Osteoblast (primary cell): Measurements from ENCODE around the gene PLXNB1. TPM values are rescaled to one million over a fixed set of nuclear protein-coding genes. Genes with fewer than 3 reads are reported as not detected.
"Not testable (repeated sequence)": the region's sequence is repeated elsewhere in the genome, so short reads cannot be mapped to it uniquely, and the experiment has no call there.

ENCODE experiments used
- DNase-seq: peaks from one replicate; pipeline ENCODE4 v3.0.0; 2011; ENCODE audit warnings: low spot score, mixed read lengths; ENCODE audit not compliant: insufficient read length; ENCODE audit errors: missing footprints
- H2AFZ ChIP-seq: 2 replicates; pipeline ENCODE4 v1.6.0; 2011; ENCODE audit warnings: mild to moderate bottlenecking, low read length
- H3K27ac ChIP-seq: 2 replicates; pipeline ENCODE4 v1.5.1; 2011; ENCODE audit warnings: mild to moderate bottlenecking, low read depth, low read length, moderate library complexity
- H3K27me3 ChIP-seq: 2 replicates; pipeline ENCODE4 v1.6.0; 2012; ENCODE audit warnings: mild to moderate bottlenecking, control low read depth, inconsistent platforms, low read length, moderate library complexity; ENCODE audit not compliant: insufficient read depth
- H3K36me3 ChIP-seq: 2 replicates; pipeline ENCODE4 v1.5.1; 2011; ENCODE audit warnings: mild to moderate bottlenecking, low read length, control low read depth, moderate library complexity; ENCODE audit not compliant: insufficient read depth
- H3K4me1 ChIP-seq: 2 replicates; pipeline ENCODE4 v1.5.1; 2011; ENCODE audit warnings: mild to moderate bottlenecking, low read length, control low read depth, moderate library complexity; ENCODE audit not compliant: insufficient read depth
- H3K4me2 ChIP-seq: 2 replicates; pipeline ENCODE4 v1.6.0; 2011; ENCODE audit warnings: mild to moderate bottlenecking, low read length; ENCODE audit not compliant: insufficient read depth
- H3K4me3 ChIP-seq: fragments of 200-600 bp; sonication (generic); 3 replicates; pipeline ENCODE4 v1.5.1; 2012; ENCODE audit warnings: mild to moderate bottlenecking, low read length, inconsistent platforms; ENCODE audit not compliant: insufficient read depth
- H3K79me2 ChIP-seq: 2 replicates; pipeline ENCODE4 v1.6.0; 2012; ENCODE audit warnings: mild to moderate bottlenecking, low read length, control low read depth, inconsistent platforms; ENCODE audit not compliant: insufficient read depth
- H3K9me3 ChIP-seq: 2 replicates; pipeline ENCODE4 v1.5.1; 2011; ENCODE audit warnings: low read depth, low read length, control low read depth
- H4K20me1 ChIP-seq: 2 replicates; pipeline ENCODE4 v1.6.0; 2012; ENCODE audit warnings: mild to moderate bottlenecking, low read length, control low read depth; ENCODE audit not compliant: insufficient read depth
- CTCF ChIP-seq: IDR thresholded peaks from 2 replicates; pipeline ENCODE4 v1.5.1; 2011; ENCODE audit warnings: mild to moderate bottlenecking, low read depth, low read length, moderate library complexity; ENCODE audit errors: extremely low read depth
- total RNA-seq: library from RNA; depleted of rRNA; stranded (reverse); fragments of >200 nt; gene quantifications from 2 replicates; pipeline ENCODE4 v1.2.3, GENCODE V29; 2012

The PLXNB1 gene
- total RNA-seq, 1 donor: 33.7 TPM

GRCh38 chr3:48402281-48402732, 27.6 kb downstream of the PLXNB1 start:
- Histone ChIP-seq H3K4me1 (peaks cover 11% of the 10 kb centered on the region), H3K9me3 (no peaks in the 10 kb centered on the region), H3K79me2 (no peaks in the 10 kb centered on the region), H3K4me3 (no peak overlapping the region), H3K27ac (peak overlapping the region; percentile 17), H2AFZ (no peak overlapping the region), H3K27me3 (peaks cover 22% of the 10 kb centered on the region), H3K36me3 (no peaks in the 10 kb centered on the region), H3K4me2 (peak overlapping the region; percentile 49), H4K20me1 (no peaks in the 10 kb centered on the region)
- DNase-seq: peak; percentile 99
- TF ChIP-seq CTCF: no peak

GRCh38 chr3:48401434-48401901, 28.4 kb downstream of the PLXNB1 start:
- H3K4me1 ChIP-seq: peaks cover 11% of the 10 kb centered on the region
- DNase-seq: peak; percentile 52
- not testable (repeated sequence) for H3K79me2 ChIP-seq, H3K4me3 ChIP-seq, H2AFZ ChIP-seq, H3K9me3 ChIP-seq, H4K20me1 ChIP-seq, H3K36me3 ChIP-seq
- H3K27ac ChIP-seq: peak overlapping the region; percentile 12
- peaks cover 22% of the 10 kb centered on the region for H3K27me3 ChIP-seq
- peak overlapping the region; percentile 49 for H3K4me2 ChIP-seq

- Histone ChIP-seq H2AFZ (no peak overlapping the region), H3K36me3 (no peaks in the 10 kb centered on the region), H3K4me2 (no peak overlapping the region), H4K20me1 (no peaks in the 10 kb centered on the region), H3K4me3 (no peak overlapping the region), H3K4me1 (peaks cover 11% of the 10 kb centered on the region), H3K27ac (no peak overlapping the region), H3K79me2 (no peaks in the 10 kb centered on the region), H3K9me3 (no peaks in the 10 kb centered on the region), H3K27me3 (peaks cover 22% of the 10 kb centered on the region)
- TF ChIP-seq CTCF: peak; percentile 80
- DNase-seq: peak; percentile 92
These were observed 29.0 kb downstream of the PLXNB1 start for GRCh38 chr3:48400824-48401433.

- H4K20me1 ChIP-seq: no peaks in the 10 kb centered on the region
- no peak overlapping the region for H2AFZ ChIP-seq
- no peaks in the 10 kb centered on the region for H3K36me3 ChIP-seq
- DNase-seq: no peak
- peaks cover 11% of the 10 kb centered on the region for H3K4me1 ChIP-seq
- no peak overlapping the region for H3K4me3 ChIP-seq
- H3K4me2 ChIP-seq: no peak overlapping the region
- no peaks in the 10 kb centered on the region for H3K9me3 ChIP-seq
- no peak for TF ChIP-seq CTCF
- H3K79me2 ChIP-seq: no peaks in the 10 kb centered on the region
- peaks cover 28% of the 10 kb centered on the region for H3K27me3 ChIP-seq
- H3K27ac ChIP-seq: no peak overlapping the region
These were observed 30.3 kb downstream of the PLXNB1 start for GRCh38 chr3:48399387-48400172.
